Neural crest cell (in vitro differentiated cells): ENCODE data around the gene ZNF527. TPM values are rescaled to one million over a fixed set of nuclear protein-coding genes. Genes with fewer than 3 reads are reported as not detected.

Source experiments
- DNase-seq: peaks from one replicate; pipeline ENCODE4 v3.0.0; 2021; ENCODE audit warnings: low read depth, mixed read lengths, low spot score
- H3K27ac Mint-ChIP-seq: one replicate; pipeline ENCODE4 v1.8.0; 2021; ENCODE audit warnings: mild to moderate bottlenecking, mixed read lengths; ENCODE audit not compliant: unreplicated experiment
- H3K27me3 Mint-ChIP-seq: 2 replicates; pipeline ENCODE4 v1.8.0; 2021; ENCODE audit warnings: low read depth, mild to moderate bottlenecking, mixed read lengths
- H3K36me3 Mint-ChIP-seq: 2 replicates; pipeline ENCODE4 v1.8.0; 2021; ENCODE audit warnings: low read depth, mild to moderate bottlenecking, mixed read lengths
- H3K4me1 Mint-ChIP-seq: 2 replicates; pipeline ENCODE4 v1.8.0; 2021; ENCODE audit warnings: mixed read lengths
- H3K4me3 Mint-ChIP-seq: one replicate; pipeline ENCODE4 v1.8.0; 2021; ENCODE audit warnings: mild to moderate bottlenecking, mixed read lengths
- H3K9me3 Mint-ChIP-seq: 2 replicates; pipeline ENCODE4 v1.8.0; 2021; ENCODE audit warnings: mixed read lengths
- long read RNA-seq: library from polyadenylated mRNA; unstranded; transcript quantifications from one replicate; pipeline ENCODE4 v2.0.0, GENCODE V29; 2020
- total RNA-seq: library from RNA; stranded (reverse); gene quantifications from 2 replicates; pipeline ENCODE4 v1.2.1, GENCODE V29; 2021
- TF ChIP-seq, protein P1 (sequence below): fragments of 200-600 bp; sonication (generic); conservative IDR thresholded peaks from 2 replicates; pipeline ENCODE4 v1.5.0; 2021; ENCODE audit warnings: antibody characterized with exemption, mild to moderate bottlenecking

ZNF527 gene
- total RNA-seq, result 8.2 and 8.4 TPM in 2 replicates
- long read RNA-seq, partial matches to known transcripts, result 0 of 7 reads
- long read RNA-seq, other reads (novel, unspliced or antisense), result 5 of 7 reads

DNA sequence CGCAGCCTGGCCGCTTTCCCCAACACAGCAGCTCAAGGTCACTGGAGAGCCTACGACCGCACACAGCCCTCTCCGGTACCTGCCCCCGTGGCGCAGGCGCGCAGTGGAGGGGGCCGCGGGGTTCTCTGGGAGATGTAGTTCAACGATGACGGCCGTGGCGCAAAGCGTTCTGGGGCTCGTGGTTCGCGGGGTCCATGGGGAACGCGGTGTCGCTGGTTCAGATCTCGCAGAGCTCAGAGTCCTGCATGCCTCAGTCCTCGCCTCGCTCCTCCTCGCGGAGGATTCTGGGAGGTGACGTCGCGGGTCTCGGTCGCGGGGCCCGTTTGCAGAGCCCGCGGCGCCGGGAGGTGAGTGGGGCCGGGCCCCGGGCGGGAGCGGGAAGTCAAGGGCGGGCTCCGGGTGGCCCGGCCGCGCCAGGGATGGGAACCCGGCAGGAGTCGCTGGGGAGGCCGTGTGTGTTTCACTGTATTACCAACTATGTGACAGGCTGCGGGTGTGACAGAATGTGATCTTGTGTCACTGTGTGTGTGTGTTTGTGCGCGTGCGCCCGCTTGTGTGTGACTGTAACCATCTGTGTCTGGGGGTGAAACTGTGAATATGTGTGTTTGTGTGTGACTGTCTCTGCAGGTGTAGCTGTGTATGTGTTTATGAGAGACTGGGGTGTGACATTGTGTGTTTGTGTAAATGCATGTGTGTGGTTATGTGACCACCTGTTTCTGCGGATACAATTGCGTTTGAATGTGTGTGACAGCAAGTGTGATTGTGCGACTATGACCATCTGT, at the start of gene ZNF527:
TSS of gene ZNF527 (plus strand) at position 220 of the 782 bp plus-strand sequence. CDS start 3,100 bp downstream, outside the sequence.
- Mint-ChIP-seq H3K27me3 (peaks cover 4% of the 10 kb centered on the region), H3K9me3 (peaks cover 12% of the 10 kb centered on the region), H3K27ac (peak within 1 kb of the TSS; percentile 100), H3K4me3 (peak within 1 kb of the TSS; percentile 99), H3K36me3 (peaks cover 18% of the 10 kb centered on the region), H3K4me1 (peaks cover 15% of the 10 kb centered on the region)
- TF ChIP-seq, protein P1, sequence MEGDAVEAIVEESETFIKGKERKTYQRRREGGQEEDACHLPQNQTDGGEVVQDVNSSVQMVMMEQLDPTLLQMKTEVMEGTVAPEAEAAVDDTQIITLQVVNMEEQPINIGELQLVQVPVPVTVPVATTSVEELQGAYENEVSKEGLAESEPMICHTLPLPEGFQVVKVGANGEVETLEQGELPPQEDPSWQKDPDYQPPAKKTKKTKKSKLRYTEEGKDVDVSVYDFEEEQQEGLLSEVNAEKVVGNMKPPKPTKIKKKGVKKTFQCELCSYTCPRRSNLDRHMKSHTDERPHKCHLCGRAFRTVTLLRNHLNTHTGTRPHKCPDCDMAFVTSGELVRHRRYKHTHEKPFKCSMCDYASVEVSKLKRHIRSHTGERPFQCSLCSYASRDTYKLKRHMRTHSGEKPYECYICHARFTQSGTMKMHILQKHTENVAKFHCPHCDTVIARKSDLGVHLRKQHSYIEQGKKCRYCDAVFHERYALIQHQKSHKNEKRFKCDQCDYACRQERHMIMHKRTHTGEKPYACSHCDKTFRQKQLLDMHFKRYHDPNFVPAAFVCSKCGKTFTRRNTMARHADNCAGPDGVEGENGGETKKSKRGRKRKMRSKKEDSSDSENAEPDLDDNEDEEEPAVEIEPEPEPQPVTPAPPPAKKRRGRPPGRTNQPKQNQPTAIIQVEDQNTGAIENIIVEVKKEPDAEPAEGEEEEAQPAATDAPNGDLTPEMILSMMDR, result peak; percentile 33
- peak; percentile 94 for DNase-seq

DNA sequence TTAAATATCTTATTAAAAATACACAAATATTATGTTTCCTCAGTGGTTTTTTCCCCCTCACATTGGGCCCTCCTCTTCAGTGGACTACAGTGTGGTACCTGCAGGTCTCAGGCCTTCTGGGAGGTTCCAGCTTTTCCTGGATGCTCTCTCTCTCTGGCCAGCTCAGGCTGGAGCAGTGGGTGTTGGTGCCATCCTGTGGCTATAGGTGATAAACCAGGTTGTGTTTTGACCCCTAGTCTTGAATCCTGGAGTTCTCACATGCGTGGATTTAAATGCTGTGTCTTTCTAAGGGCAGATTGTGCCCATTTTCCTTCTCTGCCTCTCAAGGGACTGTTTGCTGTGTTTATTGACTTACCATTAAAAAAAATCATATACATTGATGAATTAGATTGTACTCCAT, 41.2 kb upstream of the ZNF527 start:
- TF ChIP-seq, protein P1, result peak; percentile 44
- H3K27ac Mint-ChIP-seq, result no peak overlapping the region
- H3K36me3 Mint-ChIP-seq, result peaks cover 33% of the 10 kb centered on the region
- no peaks in the 10 kb centered on the region for H3K9me3 Mint-ChIP-seq
- peak overlapping the region; percentile 21 for H3K4me3 Mint-ChIP-seq
- H3K27me3 Mint-ChIP-seq, result no peaks in the 10 kb centered on the region
- peaks cover 7% of the 10 kb centered on the region for H3K4me1 Mint-ChIP-seq
- no peak for DNase-seq

DNA sequence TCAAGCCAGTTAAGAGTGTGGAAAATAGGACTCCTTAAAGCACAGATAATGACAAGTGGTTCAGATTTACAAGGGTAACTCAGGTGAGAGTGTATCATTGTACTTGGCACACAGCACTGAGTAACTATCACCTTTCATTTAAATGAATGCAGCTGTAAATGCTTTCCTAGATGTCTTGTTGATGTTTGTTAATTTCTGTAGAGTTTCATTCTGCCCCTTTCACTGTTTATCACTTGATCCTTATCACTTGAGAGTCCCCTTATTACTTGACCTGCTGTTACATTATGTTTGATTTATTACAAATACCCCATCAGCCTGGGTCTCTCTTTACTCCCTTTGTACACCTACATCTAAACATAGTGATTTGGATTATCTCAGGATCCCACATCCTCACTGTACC, 38.1 kb upstream of the ZNF527 start:
- no peak for DNase-seq
- peaks cover 21% of the 10 kb centered on the region for H3K4me1 Mint-ChIP-seq
- H3K4me3 Mint-ChIP-seq, result peak overlapping the region; percentile 96
- H3K27me3 Mint-ChIP-seq, result no peaks in the 10 kb centered on the region
- TF ChIP-seq, protein P1, result no peak
- no peaks in the 10 kb centered on the region for H3K9me3 Mint-ChIP-seq
- no peak overlapping the region for H3K27ac Mint-ChIP-seq
- H3K36me3 Mint-ChIP-seq, result peaks cover 27% of the 10 kb centered on the region

DNA sequence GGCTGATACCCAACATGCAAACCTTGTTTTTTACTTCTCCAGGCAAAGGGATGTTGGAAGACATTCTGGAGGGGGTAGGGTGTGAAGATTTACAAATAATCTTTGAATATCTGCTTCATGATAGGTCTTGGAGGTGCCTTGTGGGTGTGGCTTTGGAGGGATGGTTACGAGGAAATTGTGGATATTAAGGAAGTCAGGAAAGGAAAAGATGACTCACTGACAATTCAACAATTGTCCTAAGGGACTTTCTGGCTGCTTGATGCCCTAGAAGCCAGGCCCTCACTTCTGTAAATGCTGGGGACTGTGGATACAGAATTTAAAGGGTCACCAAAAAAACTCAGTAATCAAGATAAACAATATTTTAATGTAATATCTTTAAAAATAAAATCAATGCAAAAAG, 37.4 kb upstream of the ZNF527 start:
- Mint-ChIP-seq H3K4me1 (peaks cover 21% of the 10 kb centered on the region), H3K27ac (no peak overlapping the region), H3K36me3 (peaks cover 26% of the 10 kb centered on the region), H3K4me3 (peak overlapping the region; percentile 96), H3K27me3 (no peaks in the 10 kb centered on the region), H3K9me3 (no peaks in the 10 kb centered on the region)
- no peak for DNase-seq
- TF ChIP-seq, protein P1, result no peak

DNA sequence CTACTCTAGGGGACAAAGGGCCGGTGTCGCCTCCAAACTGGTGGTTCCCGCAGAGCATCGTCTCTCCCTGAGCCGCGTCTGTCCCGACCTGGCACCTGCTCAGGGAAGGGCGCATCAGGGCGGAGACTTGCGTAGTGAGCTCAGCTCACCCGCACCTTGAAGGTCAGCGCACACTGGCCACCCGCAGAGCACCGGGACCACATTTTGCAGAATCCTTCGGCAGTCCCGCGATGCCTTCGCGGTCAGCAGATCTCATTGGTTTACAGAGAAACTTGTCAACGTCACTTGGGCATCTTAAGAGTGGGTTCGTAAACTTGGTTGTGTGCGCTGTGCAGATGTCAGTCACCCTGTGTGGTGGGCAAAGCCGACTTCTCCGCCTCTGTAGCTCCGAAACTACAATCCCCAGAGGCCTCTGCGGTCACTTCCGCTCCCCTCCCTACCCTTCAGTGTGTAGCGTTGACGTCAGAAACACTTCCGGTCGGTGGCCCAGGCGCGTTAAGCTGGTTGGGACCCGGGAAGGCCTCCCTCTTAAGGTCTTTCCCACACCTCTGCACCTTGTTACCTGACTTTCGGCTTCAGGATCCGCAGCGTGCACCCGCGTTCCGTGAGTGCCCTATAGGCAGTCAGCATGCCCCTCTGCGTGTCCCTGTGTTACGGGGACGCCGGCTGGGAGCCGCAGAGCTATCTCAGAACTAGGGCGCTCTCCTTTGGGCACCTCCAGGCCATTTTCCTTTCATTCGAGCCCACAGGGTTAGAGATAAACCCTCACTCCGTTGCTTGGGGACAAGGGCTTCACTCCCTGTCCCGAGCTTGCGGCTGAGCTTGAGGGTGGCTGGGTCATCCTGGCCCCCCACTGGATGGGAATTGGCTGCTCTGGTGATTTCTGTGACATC, 36.5 kb upstream of the ZNF527 start:
- Mint-ChIP-seq H3K9me3 (no peaks in the 10 kb centered on the region), H3K36me3 (peaks cover 28% of the 10 kb centered on the region), H3K4me3 (peak overlapping the region; percentile 96), H3K27ac (peak overlapping the region; percentile 94), H3K27me3 (no peaks in the 10 kb centered on the region), H3K4me1 (peaks cover 21% of the 10 kb centered on the region)
- TF ChIP-seq, protein P1, result no peak
- DNase-seq, result peak; percentile 71
